Astrocyte of the spinal cord (primary cell): ENCODE results near the gene LCN6.
"Not testable (repeated sequence)": the region's sequence is repeated elsewhere in the genome, so short reads cannot be mapped to it uniquely, and the experiment has no call there.

ENCODE experiments used
- DNase-seq: peaks from one replicate; pipeline ENCODE4 v3.0.0; 2011; ENCODE audit warnings: low read depth, low spot score
- H3K4me3 ChIP-seq: 2 replicates; pipeline ENCODE4 v1.5.1; 2011; ENCODE audit warnings: low read depth, mild to moderate bottlenecking, low read length, moderate library complexity
- CTCF ChIP-seq: IDR thresholded peaks from 2 replicates; pipeline ENCODE4 v1.5.1; 2012; ENCODE audit warnings: low read depth, mild to moderate bottlenecking, low read length, inconsistent platforms
- in situ Hi-C: cut with HindIII; loops from 2 replicates; pipeline ENCODE4 v1.10.0; 2017; ENCODE audit warnings: low sequenced_read_pairs

LCN6 gene

GRCh38 chr9:136762221-136762691 lies 13.9 kb upstream of the LCN6 start:
- in situ Hi-C loops: no loop called here
- DNase-seq: no peak
- H3K4me3 ChIP-seq: no peak overlapping the region
- TF ChIP-seq CTCF: no peak

GRCh38 chr9:136761545-136761981 lies 13.2 kb upstream of the LCN6 start:
- no peak for DNase-seq
- no peak for TF ChIP-seq CTCF
- in situ Hi-C loops: no loop called here
- no peak overlapping the region for H3K4me3 ChIP-seq

GRCh38 chr9:136760834-136761544 lies 12.7 kb upstream of the LCN6 start:
- peak; percentile 55 for DNase-seq
- in situ Hi-C loops: not testable (repeated sequence)

GRCh38 chr9:136760424-136760823 lies 12.1 kb upstream of the LCN6 start:
- no peak overlapping the region for H3K4me3 ChIP-seq
- TF ChIP-seq CTCF: no peak
- in situ Hi-C loops: no loop called here
- DNase-seq: no peak

More at GRCh38 chr9:136760834-136761544, 12.7 kb upstream of the LCN6 start:
- not testable (repeated sequence) for H3K4me3 ChIP-seq
- TF ChIP-seq CTCF: peak; percentile 79

GRCh38 chr9:136759436-136760325 lies 11.4 kb upstream of the LCN6 start:
- in situ Hi-C loops: no loop called here
- TF ChIP-seq CTCF: no peak
- no peak overlapping the region for H3K4me3 ChIP-seq
- no peak for DNase-seq

- no peak overlapping the region for H3K4me3 ChIP-seq
- DNase-seq: no peak
- in situ Hi-C loops: no loop called here
- TF ChIP-seq CTCF: no peak
Observed at GRCh38 chr9:136759001-136759400, 10.7 kb upstream of the LCN6 start.
